Gastrocnemius medialis (tissue), 4 donors: Measurements from ENCODE around the gene GNA15. TPM values are rescaled to one million over a fixed set of nuclear protein-coding genes. Genes with fewer than 3 reads are reported as not detected.
"Not testable (repeated sequence)": the region's sequence is repeated elsewhere in the genome, so short reads cannot be mapped to it uniquely, and the experiment has no call there.

Experiments used
- ATAC-seq, 2 donors: fragments of 150-250 bp; one replicate each; pipeline ENCODE4 v1.9.1; 2016
- DNase-seq, 2 donors: peaks; one replicate each; pipeline ENCODE4 v3.0.0-alpha.2; 2019
- H3K27ac ChIP-seq, 4 donors: fragments of 200-600 bp; sonication (generic); 1 replicate in 1 of 4; 2 replicates in 3 of 4; pipeline ENCODE4 v1.5.1; 2016 to 2018; ENCODE audit warnings: mild to moderate bottlenecking in 2 of 4, moderate library complexity in 1 of 4
- H3K27me3 ChIP-seq, 3 donors: fragments of 200-600 bp; sonication (generic) in 2 of 3; 1 replicate in 1 of 3; 2 replicates in 2 of 3; pipeline versions ENCODE4 v1.5.1 to v1.6.0; 2016 to 2019; ENCODE audit warnings: mild to moderate bottlenecking in 1 of 3, moderate library complexity in 1 of 3
- H3K36me3 ChIP-seq, 2 donors: fragments of 200-600 bp; sonication (generic) in 1 of 2; one replicate each; pipeline ENCODE4 v1.5.1; 2017 to 2018
- H3K4me1 ChIP-seq, 2 donors: fragments of 200-600 bp; sonication (generic) in 1 of 2; one replicate each; pipeline ENCODE4 v1.5.1; 2016 to 2017; ENCODE audit warnings: mild to moderate bottlenecking in 2 of 2
- H3K4me3 ChIP-seq, 4 donors: fragments of 200-600 bp; sonication (generic) in 3 of 4; 1 replicate in 1 of 4; 2 replicates in 3 of 4; pipeline ENCODE4 v1.5.1; 2016 to 2019; ENCODE audit warnings: mild to moderate bottlenecking in 2 of 4
- H3K9me3 ChIP-seq, 3 donors: fragments of 200-600 bp; sonication (generic) in 2 of 3; 1 replicate in 1 of 3; 2 replicates in 2 of 3; pipeline ENCODE4 v1.5.1; 2016 to 2019
- CTCF ChIP-seq, 5 experiments: fragments of 450-650 bp in 3 of 5; fragments of 200-600 bp in 2 of 5; sonication (generic) in 2 of 5; IDR thresholded peaks in 4 of 5; conservative IDR thresholded peaks in 1 of 5; 1 replicate in 4 of 5; 2 replicates in 1 of 5; pipeline ENCODE4 v1.5.1; 2016 to 2019; ENCODE audit warnings: antibody characterized with exemption in 5 of 5, mild to moderate bottlenecking in 3 of 5, moderate library complexity in 3 of 5
- POLR2A ChIP-seq, 2 donors: fragments of 450-650 bp; IDR thresholded peaks; one replicate each; pipeline ENCODE4 v1.6.1; 2017; ENCODE audit warnings: antibody characterized with exemption in 2 of 2, mild to moderate bottlenecking in 2 of 2, moderate library complexity in 2 of 2
- in situ Hi-C, 4 donors: fragments of 200-750 bp; cut with MboI; loops; one replicate each; pipeline versions ENCODE4 v1.15.0 to v1.8.0; 2017; ENCODE audit warnings: low sequenced_read_pairs in 4 of 4
- intact Hi-C: fragments of 100-400 bp; cut with DNase I; formaldehyde crosslinking; loops from one replicate; pipeline ENCODE4 v1.15.1; 2023; ENCODE audit warnings: low total_unique reads
- total RNA-seq, 4 donors: library from RNA; depleted of rRNA; stranded (reverse); fragments of >200 nt; gene quantifications; one replicate each; pipeline versions ENCODE4 v1.1.0 to v1.2.3, GENCODE V29; 2016

GNA15 gene
- total RNA-seq, 4 donors from 2014 or later, result 0.51 to 1.2 (median 0.81) TPM

DNA sequence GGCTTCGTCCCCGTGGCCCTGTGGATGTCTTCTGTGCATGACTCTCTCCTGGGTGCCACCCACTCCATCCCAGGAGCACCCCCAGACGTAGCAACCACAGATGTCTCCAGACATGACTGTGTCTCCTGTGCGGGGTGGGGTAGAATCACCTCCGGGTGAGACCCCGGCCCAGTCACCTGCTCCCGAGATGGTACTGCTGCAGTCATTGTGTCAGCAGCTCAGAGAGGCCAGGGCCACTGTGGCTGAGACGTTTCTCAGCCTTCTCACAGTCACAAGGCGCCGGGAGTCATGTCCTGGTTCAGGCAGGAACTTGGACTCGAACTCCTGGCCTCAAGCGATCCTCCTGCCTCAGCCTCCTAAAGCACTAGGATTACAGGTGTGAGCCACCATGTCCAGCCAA is 66.5 kb downstream of the GNA15 start:
- in situ Hi-C loops, result no loop called here
- DNase-seq, result no peak

GRCh38 chr19:3202895-3203294 is 67.1 kb downstream of the GNA15 start:
- H3K27ac ChIP-seq, H3K4me3 ChIP-seq, ATAC-seq, in situ Hi-C loops, H3K9me3 ChIP-seq, H3K4me1 ChIP-seq, H3K27me3 ChIP-seq, DNase-seq, intact Hi-C loops: not testable (repeated sequence)
- H3K36me3 ChIP-seq, result peaks cover 0 to 67% of the 10 kb centered on the region in 2 donors

More for the DNA sequence above, 66.5 kb downstream of the GNA15 start:
- no peaks in the 10 kb centered on the region for H3K27me3 ChIP-seq
- H3K36me3 ChIP-seq, result peaks cover 0 to 61% of the 10 kb centered on the region in 2 donors
- no peak for ATAC-seq
- TF ChIP-seq POLR2A (IDR thresholded peaks at IDR 0.05) (no peak), CTCF (IDR thresholded peaks at IDR 0.05 in 4 of 5, conservative IDR thresholded peaks at IDR 0.05 in 1 of 5) (no peak)
- no peak overlapping the region for H3K4me3 ChIP-seq
- no peaks in the 10 kb centered on the region for H3K9me3 ChIP-seq
- intact Hi-C loops, result no loop called here
- H3K27ac ChIP-seq, result no peak overlapping the region
- no peaks in the 10 kb centered on the region for H3K4me1 ChIP-seq

DNA sequence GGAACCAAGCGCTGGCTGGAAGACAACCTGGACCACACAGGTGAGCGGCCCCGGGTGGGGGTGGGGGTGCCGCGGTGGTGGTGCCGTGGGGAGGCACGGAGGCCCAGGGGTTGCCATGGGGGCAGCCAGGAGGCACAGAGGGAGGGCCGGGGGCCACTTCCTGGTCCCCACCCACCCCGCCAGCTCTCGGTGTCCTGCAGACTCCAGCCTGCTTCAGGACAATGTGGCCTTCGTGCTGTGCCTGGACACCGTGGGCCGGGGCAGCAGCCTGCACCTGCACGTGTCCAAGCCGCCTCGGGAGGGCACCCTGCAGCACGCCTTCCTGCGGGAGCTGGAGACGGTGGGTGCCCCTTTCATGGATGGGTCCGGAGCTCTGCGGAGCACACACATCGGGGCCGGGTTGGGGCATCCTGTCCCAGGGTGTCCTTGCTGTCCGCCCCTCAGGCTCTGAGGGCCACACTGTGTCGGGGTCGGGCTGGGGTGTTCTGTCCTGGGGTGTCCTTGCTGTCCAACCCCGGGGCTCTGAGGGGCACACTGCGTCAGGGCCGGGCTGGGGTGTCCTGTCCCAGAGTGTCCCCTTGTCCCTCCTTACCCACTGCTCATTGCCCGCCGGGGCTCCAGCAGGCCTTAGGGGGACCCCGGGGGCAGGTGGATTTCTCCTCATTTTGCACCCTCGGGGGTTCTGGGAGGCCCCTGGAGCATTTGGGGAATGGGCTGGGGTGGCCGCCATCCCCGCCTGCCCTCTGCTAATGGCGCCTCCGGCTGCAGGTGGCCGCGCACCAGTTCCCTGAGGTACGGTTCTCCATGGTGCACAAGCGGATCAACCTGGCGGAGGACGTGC is 68.2 kb downstream of the GNA15 start:
- in situ Hi-C loops (no loop called here), intact Hi-C loops (no loop called here)
- TF ChIP-seq CTCF (IDR thresholded peaks at IDR 0.05 in 4 of 5, conservative IDR thresholded peaks at IDR 0.05 in 1 of 5), result no peak
- TF ChIP-seq POLR2A (IDR thresholded peaks at IDR 0.05), result no peak
- Histone ChIP-seq H3K9me3 (no peaks in the 10 kb centered on the region), H3K27me3 (no peaks in the 10 kb centered on the region), H3K36me3 (peaks cover 0 to 70% of the 10 kb centered on the region in 2 donors), H3K27ac (no peak overlapping the region), H3K4me3 (no peak overlapping the region), H3K4me1 (no peaks in the 10 kb centered on the region)
- ATAC-seq (no peak), DNase-seq (no peak)

- ATAC-seq (no peak), DNase-seq (no peak)
- Histone ChIP-seq H3K9me3 (no peaks in the 10 kb centered on the region), H3K4me1 (no peaks in the 10 kb centered on the region), H3K36me3 (peaks cover 0 to 65% of the 10 kb centered on the region in 2 donors), H3K27me3 (no peaks in the 10 kb centered on the region), H3K4me3 (no peak overlapping the region), H3K27ac (no peak overlapping the region)
- intact Hi-C loops (no loop called here), in situ Hi-C loops (no loop called here)
- TF ChIP-seq POLR2A (IDR thresholded peaks at IDR 0.05), result no peak
These were observed 68.9 kb downstream of the GNA15 start for GRCh38 chr19:3204646-3205275.

DNA sequence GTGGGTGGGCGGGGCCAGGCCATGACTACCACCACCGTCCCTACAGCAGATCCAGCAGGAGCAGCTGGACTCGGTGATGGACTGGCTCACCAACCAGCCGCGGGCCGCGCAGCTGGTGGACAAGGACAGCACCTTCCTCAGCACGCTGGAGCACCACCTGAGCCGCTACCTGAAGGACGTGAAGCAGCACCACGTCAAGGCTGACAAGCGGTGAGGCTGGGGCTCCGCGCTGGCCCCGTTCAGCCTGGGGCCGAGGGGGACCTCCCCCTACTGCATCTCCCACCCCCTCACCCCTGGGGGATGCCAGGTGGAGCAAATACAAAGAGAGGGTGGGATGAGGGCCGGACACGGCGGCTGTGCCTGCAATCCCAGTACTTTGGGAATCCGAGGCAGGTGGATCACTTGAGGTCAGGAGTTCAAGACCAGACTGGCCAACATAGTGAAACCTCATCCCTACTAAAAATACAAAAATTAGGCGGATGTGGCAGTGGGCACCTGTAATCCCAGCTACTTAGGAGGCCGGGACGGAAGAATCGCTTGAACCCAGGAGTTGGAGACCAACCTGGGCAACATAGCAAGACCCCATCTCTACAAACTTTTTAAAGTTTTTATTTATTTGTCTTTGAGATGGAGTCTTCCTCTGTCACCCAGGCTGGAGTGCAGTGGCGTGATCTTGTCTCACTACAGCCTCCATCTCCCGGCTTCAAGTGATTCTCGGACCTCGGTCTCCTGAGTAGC is 70.6 kb downstream of the GNA15 start:
- no peak for TF ChIP-seq POLR2A (IDR thresholded peaks at IDR 0.05)
- H3K27ac ChIP-seq, result no peak overlapping the region
- no peaks in the 10 kb centered on the region for H3K4me1 ChIP-seq
- H3K9me3 ChIP-seq, result no peaks in the 10 kb centered on the region
- no peak overlapping the region for H3K4me3 ChIP-seq
- no peaks in the 10 kb centered on the region for H3K27me3 ChIP-seq
- in situ Hi-C loops (no loop called here), intact Hi-C loops (no loop called here)
- H3K36me3 ChIP-seq, result peaks cover 0 to 56% of the 10 kb centered on the region in 2 donors
- DNase-seq (no peak), ATAC-seq (no peak)
